Measurements from ENCODE around the gene SLC24A3.

DNA sequence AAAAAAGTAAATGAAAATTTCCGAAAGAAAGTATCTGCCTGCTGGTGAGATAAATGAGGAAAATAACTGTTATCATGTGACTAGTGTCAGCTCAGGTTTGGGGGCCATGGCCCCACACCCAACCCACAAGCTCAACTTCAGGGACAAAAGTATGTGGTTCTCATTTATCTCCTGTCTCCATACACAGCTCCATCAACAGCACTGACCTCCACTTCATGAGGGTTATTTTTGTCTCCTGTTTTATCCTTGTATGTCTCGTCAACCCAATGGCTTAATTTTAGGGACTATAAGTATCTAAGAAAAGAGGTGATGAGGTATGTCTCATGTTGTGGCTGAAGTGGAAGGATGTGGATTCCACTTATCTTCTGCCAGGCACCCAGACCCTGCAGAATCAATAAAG lies 274.0 kb downstream of the SLC24A3 start:
- TF ChIP-seq, protein P1, sequence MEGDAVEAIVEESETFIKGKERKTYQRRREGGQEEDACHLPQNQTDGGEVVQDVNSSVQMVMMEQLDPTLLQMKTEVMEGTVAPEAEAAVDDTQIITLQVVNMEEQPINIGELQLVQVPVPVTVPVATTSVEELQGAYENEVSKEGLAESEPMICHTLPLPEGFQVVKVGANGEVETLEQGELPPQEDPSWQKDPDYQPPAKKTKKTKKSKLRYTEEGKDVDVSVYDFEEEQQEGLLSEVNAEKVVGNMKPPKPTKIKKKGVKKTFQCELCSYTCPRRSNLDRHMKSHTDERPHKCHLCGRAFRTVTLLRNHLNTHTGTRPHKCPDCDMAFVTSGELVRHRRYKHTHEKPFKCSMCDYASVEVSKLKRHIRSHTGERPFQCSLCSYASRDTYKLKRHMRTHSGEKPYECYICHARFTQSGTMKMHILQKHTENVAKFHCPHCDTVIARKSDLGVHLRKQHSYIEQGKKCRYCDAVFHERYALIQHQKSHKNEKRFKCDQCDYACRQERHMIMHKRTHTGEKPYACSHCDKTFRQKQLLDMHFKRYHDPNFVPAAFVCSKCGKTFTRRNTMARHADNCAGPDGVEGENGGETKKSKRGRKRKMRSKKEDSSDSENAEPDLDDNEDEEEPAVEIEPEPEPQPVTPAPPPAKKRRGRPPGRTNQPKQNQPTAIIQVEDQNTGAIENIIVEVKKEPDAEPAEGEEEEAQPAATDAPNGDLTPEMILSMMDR (conservative IDR thresholded peaks at IDR 0.05; ENCODE audit: low read depth in 2 of 2), result no peak
- TF ChIP-seq, protein P2, sequence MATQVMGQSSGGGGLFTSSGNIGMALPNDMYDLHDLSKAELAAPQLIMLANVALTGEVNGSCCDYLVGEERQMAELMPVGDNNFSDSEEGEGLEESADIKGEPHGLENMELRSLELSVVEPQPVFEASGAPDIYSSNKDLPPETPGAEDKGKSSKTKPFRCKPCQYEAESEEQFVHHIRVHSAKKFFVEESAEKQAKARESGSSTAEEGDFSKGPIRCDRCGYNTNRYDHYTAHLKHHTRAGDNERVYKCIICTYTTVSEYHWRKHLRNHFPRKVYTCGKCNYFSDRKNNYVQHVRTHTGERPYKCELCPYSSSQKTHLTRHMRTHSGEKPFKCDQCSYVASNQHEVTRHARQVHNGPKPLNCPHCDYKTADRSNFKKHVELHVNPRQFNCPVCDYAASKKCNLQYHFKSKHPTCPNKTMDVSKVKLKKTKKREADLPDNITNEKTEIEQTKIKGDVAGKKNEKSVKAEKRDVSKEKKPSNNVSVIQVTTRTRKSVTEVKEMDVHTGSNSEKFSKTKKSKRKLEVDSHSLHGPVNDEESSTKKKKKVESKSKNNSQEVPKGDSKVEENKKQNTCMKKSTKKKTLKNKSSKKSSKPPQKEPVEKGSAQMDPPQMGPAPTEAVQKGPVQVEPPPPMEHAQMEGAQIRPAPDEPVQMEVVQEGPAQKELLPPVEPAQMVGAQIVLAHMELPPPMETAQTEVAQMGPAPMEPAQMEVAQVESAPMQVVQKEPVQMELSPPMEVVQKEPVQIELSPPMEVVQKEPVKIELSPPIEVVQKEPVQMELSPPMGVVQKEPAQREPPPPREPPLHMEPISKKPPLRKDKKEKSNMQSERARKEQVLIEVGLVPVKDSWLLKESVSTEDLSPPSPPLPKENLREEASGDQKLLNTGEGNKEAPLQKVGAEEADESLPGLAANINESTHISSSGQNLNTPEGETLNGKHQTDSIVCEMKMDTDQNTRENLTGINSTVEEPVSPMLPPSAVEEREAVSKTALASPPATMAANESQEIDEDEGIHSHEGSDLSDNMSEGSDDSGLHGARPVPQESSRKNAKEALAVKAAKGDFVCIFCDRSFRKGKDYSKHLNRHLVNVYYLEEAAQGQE (IDR thresholded peaks at IDR 0.05; ENCODE audit: unreplicated experiment), result no peak
- TF ChIP-seq EZH2 (IDR thresholded peaks at IDR 0.05; ENCODE audit: low read depth, unreplicated experiment) (no peak), EZH2phosphoT487 (IDR thresholded peaks at IDR 0.05; ENCODE audit: unreplicated experiment) (no peak), JUNB (IDR thresholded peaks at IDR 0.05; ENCODE audit: unreplicated experiment) (no peak), CREB1 (CRISPR knock-in tag; IDR thresholded peaks at IDR 0.05; ENCODE audit: low read depth) (no peak)
- TF ChIP-seq, protein P3, sequence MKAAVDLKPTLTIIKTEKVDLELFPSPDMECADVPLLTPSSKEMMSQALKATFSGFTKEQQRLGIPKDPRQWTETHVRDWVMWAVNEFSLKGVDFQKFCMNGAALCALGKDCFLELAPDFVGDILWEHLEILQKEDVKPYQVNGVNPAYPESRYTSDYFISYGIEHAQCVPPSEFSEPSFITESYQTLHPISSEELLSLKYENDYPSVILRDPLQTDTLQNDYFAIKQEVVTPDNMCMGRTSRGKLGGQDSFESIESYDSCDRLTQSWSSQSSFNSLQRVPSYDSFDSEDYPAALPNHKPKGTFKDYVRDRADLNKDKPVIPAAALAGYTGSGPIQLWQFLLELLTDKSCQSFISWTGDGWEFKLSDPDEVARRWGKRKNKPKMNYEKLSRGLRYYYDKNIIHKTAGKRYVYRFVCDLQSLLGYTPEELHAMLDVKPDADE (IDR thresholded peaks at IDR 0.05), result no peak
